NT2/D1 (cell line): Measurements from ENCODE around the gene PLEKHG5.

ENCODE experiments used
- DNase-seq: peaks from one replicate; pipeline ENCODE4 v3.0.0-alpha.2; 2011; ENCODE audit warnings: low read depth, low spot score
- H3K27me3 ChIP-seq: 2 replicates; pipeline ENCODE4 v1.6.0; 2011; ENCODE audit warnings: mild to moderate bottlenecking; ENCODE audit not compliant: insufficient read length, insufficient read depth
- H3K36me3 ChIP-seq: 2 replicates; pipeline ENCODE4 v1.6.1; 2011; ENCODE audit warnings: mild to moderate bottlenecking, low read length, mixed read lengths; ENCODE audit not compliant: insufficient read depth, insufficient read length
- H3K4me1 ChIP-seq: 2 replicates; pipeline ENCODE4 v1.5.1; 2011; ENCODE audit not compliant: insufficient read depth, insufficient read length
- H3K4me3 ChIP-seq: 2 replicates; pipeline ENCODE4 v1.5.1; 2011; ENCODE audit warnings: low read depth; ENCODE audit not compliant: insufficient read length
- H3K9ac ChIP-seq: 2 replicates; pipeline ENCODE4 v1.6.0; 2011; ENCODE audit warnings: low read depth; ENCODE audit not compliant: insufficient read length
- H3K9me3 ChIP-seq: 2 replicates; pipeline ENCODE4 v1.5.1; 2011; ENCODE audit warnings: mild to moderate bottlenecking, low read length; ENCODE audit not compliant: insufficient read depth
- SUZ12 ChIP-seq: IDR thresholded peaks from 2 replicates; pipeline ENCODE4 v1.6.1; 2011; ENCODE audit not compliant: insufficient read length, insufficient read depth; ENCODE audit errors: extremely low read depth
- YY1 ChIP-seq: IDR thresholded peaks from 2 replicates; pipeline ENCODE4 v1.6.1; 2011; ENCODE audit not compliant: insufficient read length, insufficient read depth
- ZNF274 ChIP-seq: IDR thresholded peaks from 2 replicates; pipeline ENCODE4 v1.6.1; 2011; ENCODE audit warnings: mild to moderate bottlenecking, low read depth, low read length

The PLEKHG5 gene

GRCh38 chr1:6473156-6473555 lies 18.3 kb downstream of the PLEKHG5 start:
- Histone ChIP-seq H3K36me3 (peaks cover 61% of the 10 kb centered on the region), H3K4me3 (no peak overlapping the region), H3K9ac (no peak overlapping the region), H3K9me3 (no peaks in the 10 kb centered on the region), H3K27me3 (no peaks in the 10 kb centered on the region), H3K4me1 (peaks cover 15% of the 10 kb centered on the region)
- no peak for DNase-seq
- TF ChIP-seq YY1, result no peak
- TF ChIP-seq ZNF274, result no peak
- no peak for TF ChIP-seq SUZ12

GRCh38 chr1:6472391-6472790 lies 19.1 kb downstream of the PLEKHG5 start:
- TF ChIP-seq ZNF274, result no peak
- TF ChIP-seq SUZ12, result no peak
- no peak for TF ChIP-seq YY1
- H3K27me3 ChIP-seq, result no peaks in the 10 kb centered on the region
- H3K4me1 ChIP-seq, result peaks cover 15% of the 10 kb centered on the region
- H3K4me3 ChIP-seq, result no peak overlapping the region
- H3K9me3 ChIP-seq, result no peaks in the 10 kb centered on the region
- peaks cover 68% of the 10 kb centered on the region for H3K36me3 ChIP-seq
- no peak for DNase-seq
- H3K9ac ChIP-seq, result no peak overlapping the region

- no peak for TF ChIP-seq SUZ12
- no peak for TF ChIP-seq YY1
- TF ChIP-seq ZNF274, result no peak
- Histone ChIP-seq H3K4me1 (peaks cover 15% of the 10 kb centered on the region), H3K27me3 (no peaks in the 10 kb centered on the region), H3K4me3 (no peak overlapping the region), H3K9ac (no peak overlapping the region), H3K36me3 (peaks cover 72% of the 10 kb centered on the region), H3K9me3 (no peaks in the 10 kb centered on the region)
- DNase-seq, result no peak
Observed at GRCh38 chr1:6471970-6472368, 19.5 kb downstream of the PLEKHG5 start.

GRCh38 chr1:6471086-6471969 lies 20.1 kb downstream of the PLEKHG5 start:
- no peak for TF ChIP-seq SUZ12
- no peak for TF ChIP-seq YY1
- no peak for TF ChIP-seq ZNF274

GRCh38 chr1:6470132-6471085 lies 21.1 kb downstream of the PLEKHG5 start:
- Histone ChIP-seq H3K9ac (no peak overlapping the region), H3K4me3 (no peak overlapping the region), H3K9me3 (no peaks in the 10 kb centered on the region), H3K27me3 (no peaks in the 10 kb centered on the region), H3K36me3 (peaks cover 70% of the 10 kb centered on the region), H3K4me1 (peaks cover 12% of the 10 kb centered on the region)
- TF ChIP-seq YY1 (no peak), SUZ12 (no peak), ZNF274 (no peak)
- no peak for DNase-seq

More at GRCh38 chr1:6471086-6471969, 20.1 kb downstream of the PLEKHG5 start:
- Histone ChIP-seq H3K36me3 (peaks cover 75% of the 10 kb centered on the region), H3K4me3 (no peak overlapping the region), H3K27me3 (no peaks in the 10 kb centered on the region), H3K9ac (no peak overlapping the region), H3K9me3 (no peaks in the 10 kb centered on the region), H3K4me1 (peaks cover 15% of the 10 kb centered on the region)
- no peak for DNase-seq

GRCh38 chr1:6468729-6469461 lies 22.6 kb downstream of the PLEKHG5 start:
- TF ChIP-seq SUZ12 (no peak), ZNF274 (no peak), YY1 (no peak)
- Histone ChIP-seq H3K4me3 (no peak overlapping the region), H3K9ac (no peak overlapping the region), H3K4me1 (peaks cover 4% of the 10 kb centered on the region), H3K36me3 (peaks cover 79% of the 10 kb centered on the region), H3K27me3 (no peaks in the 10 kb centered on the region), H3K9me3 (no peaks in the 10 kb centered on the region)
- DNase-seq, result no peak
